SIG-M5 treated with dmso at 0.1 percent for 504 hours (cell line): ENCODE data around the gene SOX4.
A peak's percentile ranks its signal among the peaks of the same experiment; 100 is the strongest.

Source experiments
- DNase-seq: peaks from one replicate; lab custom pipeline; 2025; ENCODE audit not compliant: unreplicated experiment; lab: John Stamatoyannopoulos, UW

The SOX4 gene

DNA sequence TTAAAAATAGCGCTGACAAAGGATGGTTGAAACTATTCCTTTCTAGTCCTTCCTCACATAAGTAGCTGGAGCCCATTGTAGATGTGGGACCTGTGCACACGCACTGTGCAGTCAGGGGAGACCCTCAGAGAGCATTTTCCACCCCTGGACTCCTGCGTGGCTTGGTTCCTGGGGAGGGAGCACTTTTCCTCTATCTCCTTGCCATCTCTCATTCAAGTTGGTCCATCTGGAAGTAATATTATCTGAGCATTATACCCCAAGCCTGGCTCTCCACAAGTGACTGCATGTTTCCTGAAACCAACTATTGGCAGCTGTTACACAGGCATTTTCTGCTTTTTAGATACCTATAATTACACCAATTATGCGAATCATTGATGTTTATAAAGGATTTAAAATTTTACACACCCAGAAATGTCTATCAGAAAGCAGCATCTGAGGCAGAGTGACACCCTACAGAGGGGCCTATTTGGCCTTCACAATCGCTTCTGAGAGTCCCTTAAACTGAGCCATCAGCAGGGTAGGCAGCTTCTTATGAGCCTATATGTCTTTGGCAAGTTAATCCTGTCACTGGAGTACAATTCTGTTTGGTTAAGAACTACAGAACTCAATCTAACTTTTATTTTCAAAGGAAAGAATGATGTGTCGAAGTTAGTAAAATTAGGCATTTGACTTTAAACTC lies 18.7 kb downstream of the SOX4 start:
- no peak for DNase-seq

GRCh38 chr6:21613809-21614208 lies 20.3 kb downstream of the SOX4 start:
- DNase-seq = no peak

DNA sequence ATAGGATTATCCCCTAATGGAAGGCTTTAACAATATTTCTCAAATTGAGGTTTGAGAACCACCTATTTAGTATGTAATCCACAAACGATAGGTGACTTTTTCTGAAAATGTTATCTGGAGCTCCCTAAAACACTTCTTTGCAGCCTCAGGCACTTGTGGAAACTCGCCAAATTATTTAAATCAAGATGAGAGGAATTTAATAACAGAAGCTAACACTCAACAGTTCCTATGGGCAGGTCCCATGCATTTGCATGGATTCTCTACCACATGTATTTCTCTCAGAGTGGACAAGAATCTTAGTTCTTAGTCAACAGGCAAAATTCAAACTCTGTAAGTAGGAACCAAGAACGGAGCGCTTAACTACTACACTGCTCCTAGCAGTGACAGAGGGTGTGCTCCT lies 20.7 kb downstream of the SOX4 start:
- DNase-seq = no peak

DNA sequence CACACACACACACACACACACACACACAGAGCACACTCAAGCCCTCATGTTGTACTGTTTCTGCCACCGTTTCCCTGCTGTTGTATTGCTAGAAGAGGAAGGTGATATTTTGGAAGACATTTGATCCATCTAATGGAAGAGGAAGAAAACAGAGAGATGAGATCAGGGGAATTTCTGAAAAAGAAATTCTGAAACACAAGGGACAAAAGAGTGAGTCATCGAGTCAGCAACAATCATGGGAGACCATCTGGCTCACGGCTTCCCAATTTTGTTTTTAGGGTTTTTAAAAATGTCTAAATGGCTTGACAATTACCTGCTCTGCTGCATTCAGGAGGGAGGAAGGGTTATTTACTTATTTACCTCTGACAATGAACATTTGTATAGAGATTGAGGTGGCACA lies 22.0 kb downstream of the SOX4 start:
- DNase-seq = no peak

- DNase-seq = no peak
Observed at GRCh38 chr6:21616005-21616404, 22.5 kb downstream of the SOX4 start.

DNA sequence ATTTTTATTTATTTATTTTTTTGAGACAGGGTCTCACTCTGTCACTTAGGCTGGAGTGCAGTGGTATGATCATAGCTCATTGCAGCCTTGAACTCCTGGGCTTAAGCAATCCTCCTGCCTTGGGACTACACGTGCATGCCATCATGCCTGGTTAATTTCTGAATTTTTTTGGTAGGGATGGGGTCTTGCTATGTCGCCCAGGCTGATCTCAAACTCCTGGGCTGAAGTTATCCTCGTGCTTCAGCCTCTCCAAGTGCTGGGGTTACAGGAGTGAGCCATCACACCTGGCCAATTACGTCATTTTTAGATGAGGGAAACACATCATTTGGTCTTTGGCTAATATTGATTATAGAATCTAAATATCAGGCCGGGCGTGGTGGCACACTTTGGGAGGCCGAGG lies 32.1 kb downstream of the SOX4 start:
- DNase-seq = no peak

- DNase-seq = no peak
Observed at GRCh38 chr6:21626756-21627155, 33.2 kb downstream of the SOX4 start.

GRCh38 chr6:21628160-21628559 lies 34.6 kb downstream of the SOX4 start:
- DNase-seq = peak; percentile 37

DNA sequence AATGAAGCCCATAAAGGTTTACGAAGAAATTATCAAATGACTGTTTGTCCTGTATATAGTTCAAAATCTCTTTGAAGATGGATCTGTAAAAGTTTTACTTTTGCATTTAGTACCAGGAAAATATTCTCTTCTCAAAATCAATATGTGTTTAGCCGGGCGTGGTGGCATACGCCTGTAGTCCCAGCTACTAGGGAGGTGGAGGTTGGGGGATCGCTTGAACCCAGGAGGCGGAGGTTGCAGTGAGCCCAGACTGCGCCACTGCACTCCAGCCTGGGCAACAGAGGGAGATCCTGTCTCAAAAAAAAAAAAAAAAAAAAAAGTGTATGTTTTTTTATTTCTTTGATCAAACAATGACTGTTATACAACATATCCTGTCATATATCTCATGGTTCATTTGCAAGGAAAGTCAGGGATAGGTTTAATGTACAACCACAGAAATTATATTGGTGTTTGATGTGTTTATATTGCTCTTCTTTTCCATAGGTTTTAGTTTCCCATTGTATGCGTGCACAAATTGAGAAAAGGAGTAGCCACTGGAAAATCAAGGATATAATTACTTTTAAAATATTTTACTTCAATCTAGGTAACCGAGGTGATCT lies 40.1 kb downstream of the SOX4 start:
- no peak for DNase-seq

DNA sequence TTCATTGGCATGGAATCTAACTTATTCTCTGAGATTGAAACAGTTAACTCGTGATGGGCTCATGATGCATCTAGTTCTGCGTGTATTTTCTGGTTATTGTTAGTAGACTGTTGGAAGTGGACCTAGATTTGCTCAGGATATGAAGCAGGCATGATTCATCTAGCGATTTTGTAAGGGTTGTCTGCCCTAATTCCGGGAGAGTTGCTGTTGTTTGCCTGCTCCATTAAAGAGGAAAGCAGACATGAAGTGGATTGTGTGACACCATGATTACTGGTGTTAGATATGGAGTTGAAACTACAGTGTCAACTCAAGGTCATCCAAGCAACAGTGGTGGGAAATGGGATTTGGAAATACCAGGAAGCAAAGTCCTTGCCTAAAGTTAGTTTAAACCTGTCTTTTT lies 41.0 kb downstream of the SOX4 start:
- peak; percentile 19 for DNase-seq

DNA sequence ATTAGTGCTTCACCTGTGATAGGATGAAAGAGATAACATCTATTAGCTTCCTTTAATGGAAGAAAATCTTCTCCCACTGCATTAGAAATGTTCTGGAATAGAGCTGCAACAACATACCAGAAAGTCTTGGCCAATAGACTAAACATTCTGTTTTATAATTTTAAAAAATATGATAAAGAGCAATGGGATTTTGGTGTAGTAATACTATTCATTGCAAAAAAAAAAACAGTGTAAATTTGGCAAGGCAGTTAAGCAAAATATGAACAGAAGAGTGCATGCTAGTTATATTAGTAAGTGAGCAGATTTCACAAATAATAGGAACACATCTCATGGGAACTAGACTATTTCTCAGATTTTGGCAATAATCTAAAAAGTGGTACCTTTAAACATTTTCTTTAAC lies 43.3 kb downstream of the SOX4 start:
- DNase-seq = no peak

GRCh38 chr6:21639316-21639715 lies 45.8 kb downstream of the SOX4 start:
- DNase-seq = no peak
